Neural cell (in vitro differentiated cells): Measurements from ENCODE around the gene ARL6IP4. TPM values are rescaled to one million over a fixed set of nuclear protein-coding genes. Genes with fewer than 3 reads are reported as not detected.

Source experiments
- H2AFZ ChIP-seq: fragments of 200-600, 300-800 bp; sonication (generic), shearing (Covaris generic); 2 replicates; pipeline ENCODE4 v1.6.0; 2014; ENCODE audit warnings: low read depth, mild to moderate bottlenecking, antibody characterized with exemption, low read length, moderate library complexity
- H3F3A ChIP-seq: fragments of 200-600 bp; shearing (Covaris generic); 2 replicates; pipeline ENCODE4 v1.6.1; 2016; ENCODE audit warnings: mild to moderate bottlenecking, moderate library complexity, mixed read lengths, antibody characterized with exemption, low read length; ENCODE audit not compliant: insufficient read depth, poor library complexity, severe bottlenecking
- H3K27ac ChIP-seq: fragments of 200-600, 300-800 bp; sonication (generic), shearing (Covaris generic); 2 replicates; pipeline ENCODE4 v1.5.1; 2014; ENCODE audit warnings: mild to moderate bottlenecking, low read length, moderate library complexity
- H3K27me3 ChIP-seq: fragments of 300-800, 200-600 bp; sonication (generic), shearing (Covaris generic); 2 replicates; pipeline ENCODE4 v1.6.0; 2014; ENCODE audit warnings: mild to moderate bottlenecking, low read depth, low read length, moderate library complexity; ENCODE audit not compliant: insufficient read depth
- H3K36me3 ChIP-seq: fragments of 300-800, 200-600 bp; sonication (generic), shearing (Covaris generic); 2 replicates; pipeline ENCODE4 v1.5.1; 2014; ENCODE audit warnings: mild to moderate bottlenecking, antibody characterized with exemption, low read length, moderate library complexity; ENCODE audit not compliant: insufficient read depth
- H3K4me2 ChIP-seq: fragments of 300-800, 200-600 bp; sonication (generic), shearing (Covaris generic); 2 replicates; pipeline ENCODE4 v1.6.0; 2014; ENCODE audit warnings: mild to moderate bottlenecking, low read length
- H3K4me3 ChIP-seq: fragments of 300-800, 200-600 bp; sonication (generic), shearing (Covaris generic); 2 replicates; pipeline ENCODE4 v1.5.1; 2014; ENCODE audit warnings: mild to moderate bottlenecking, low read length, moderate library complexity
- H3K79me2 ChIP-seq: fragments of 200-600 bp; shearing (Covaris generic); replicated peaks from 2 replicates; pipeline ENCODE4 v1.6.0; 2014; ENCODE audit warnings: mild to moderate bottlenecking, low read length, moderate library complexity; ENCODE audit not compliant: insufficient read depth
- H3K9ac ChIP-seq: fragments of 300-800, 200-600 bp; sonication (generic), shearing (Covaris generic); 2 replicates; pipeline ENCODE4 v1.6.1; 2016; ENCODE audit warnings: mild to moderate bottlenecking, low read length, mixed read lengths
- H3K9me2 ChIP-seq: fragments of 200-600 bp; shearing (Covaris generic); 2 replicates; pipeline ENCODE4 v1.6.1; 2016; ENCODE audit warnings: mild to moderate bottlenecking, low read length, mixed read lengths; ENCODE audit not compliant: insufficient read depth
- H3K9me3 ChIP-seq: fragments of 200-600, 300-800 bp; sonication (generic), shearing (Covaris generic); 2 replicates; pipeline ENCODE4 v1.6.1; 2016; ENCODE audit warnings: mild to moderate bottlenecking, mixed run types, low read length, moderate library complexity, mixed read lengths
- H4K20me1 ChIP-seq: fragments of 200-600 bp; shearing (Covaris generic); 2 replicates; pipeline ENCODE4 v1.6.1; 2016; ENCODE audit warnings: mild to moderate bottlenecking, mixed run types; ENCODE audit not compliant: insufficient read depth
- EP300 ChIP-seq: fragments of 450-650 bp; conservative IDR thresholded peaks from 2 replicates; pipeline ENCODE4 v1.6.1; 2014; ENCODE audit warnings: antibody characterized with exemption, mild to moderate bottlenecking, moderate library complexity; ENCODE audit not compliant: poor library complexity, severe bottlenecking
- EZH2 ChIP-seq: fragments of 200-600, 300-800 bp; shearing (Covaris generic), sonication (generic); IDR thresholded peaks from 2 replicates; pipeline ENCODE4 v1.6.1; 2014; ENCODE audit warnings: antibody characterized with exemption, low read length, borderline replicate concordance, mild to moderate bottlenecking; ENCODE audit not compliant: insufficient read depth, poor library complexity, severe bottlenecking
- MXI1 ChIP-seq: fragments of 450-650 bp; conservative IDR thresholded peaks from 2 replicates; pipeline ENCODE4 v1.6.1; 2014; ENCODE audit warnings: antibody characterized with exemption, mild to moderate bottlenecking; ENCODE audit not compliant: poor library complexity, severe bottlenecking
- POLR2AphosphoS5 ChIP-seq: IDR thresholded peaks from 2 replicates; pipeline ENCODE4 v1.6.1; 2012
- RAD21 ChIP-seq: fragments of 450-650 bp; conservative IDR thresholded peaks from 2 replicates; pipeline ENCODE4 v1.6.1; 2014; ENCODE audit warnings: antibody characterized with exemption, mild to moderate bottlenecking, moderate library complexity
- SMC3 ChIP-seq: fragments of 450-650 bp; conservative IDR thresholded peaks from 2 replicates; pipeline ENCODE4 v1.6.1; 2014; ENCODE audit warnings: antibody characterized with exemption, mild to moderate bottlenecking, moderate library complexity; ENCODE audit not compliant: poor library complexity
- TAF1 ChIP-seq: IDR thresholded peaks from 2 replicates; pipeline ENCODE4 v1.6.1; 2012; ENCODE audit warnings: low read depth
- polyA plus RNA-seq: library from polyadenylated mRNA; depleted of rRNA; stranded (reverse); fragments of >200 nt; gene quantifications from 2 replicates; pipeline ENCODE4 v1.2.3, GENCODE V29; 2014
- TF ChIP-seq, protein P1 (sequence below): IDR thresholded peaks from 2 replicates; pipeline ENCODE4 v1.6.1; 2012; ENCODE audit warnings: borderline replicate concordance
- TF ChIP-seq, protein P2 (sequence below): fragments of 450-650 bp; IDR thresholded peaks from 2 replicates; pipeline ENCODE4 v1.5.1; 2014; ENCODE audit warnings: antibody characterized with exemption, mild to moderate bottlenecking, moderate library complexity; ENCODE audit not compliant: poor library complexity, severe bottlenecking

The ARL6IP4 gene
- polyA plus RNA-seq, 1 donor from 2014 or later: 190 TPM

DNA sequence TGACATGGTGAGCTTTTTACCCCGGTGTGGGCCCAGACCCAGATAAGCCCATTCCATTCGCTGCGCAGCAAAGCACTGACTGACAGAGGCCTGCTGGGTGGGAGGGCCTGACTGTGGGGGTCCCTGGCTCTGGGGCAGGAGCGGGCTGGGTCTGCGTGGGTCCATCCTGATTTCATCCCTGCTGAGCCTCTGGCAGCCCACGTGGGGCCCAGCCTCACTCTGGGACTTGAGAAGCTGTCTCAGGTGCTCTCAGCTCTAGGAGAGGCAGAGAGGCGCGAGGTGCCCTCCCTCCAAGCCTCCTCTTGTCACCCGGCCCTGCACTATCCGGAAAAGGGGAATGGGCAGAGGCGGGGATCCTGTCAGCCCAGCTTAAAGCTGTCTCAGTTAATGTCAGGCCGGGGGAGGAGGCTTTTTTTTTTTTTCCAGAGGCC lies 15.1 kb upstream of the ARL6IP4 start (continued):
- TF ChIP-seq, protein P1, sequence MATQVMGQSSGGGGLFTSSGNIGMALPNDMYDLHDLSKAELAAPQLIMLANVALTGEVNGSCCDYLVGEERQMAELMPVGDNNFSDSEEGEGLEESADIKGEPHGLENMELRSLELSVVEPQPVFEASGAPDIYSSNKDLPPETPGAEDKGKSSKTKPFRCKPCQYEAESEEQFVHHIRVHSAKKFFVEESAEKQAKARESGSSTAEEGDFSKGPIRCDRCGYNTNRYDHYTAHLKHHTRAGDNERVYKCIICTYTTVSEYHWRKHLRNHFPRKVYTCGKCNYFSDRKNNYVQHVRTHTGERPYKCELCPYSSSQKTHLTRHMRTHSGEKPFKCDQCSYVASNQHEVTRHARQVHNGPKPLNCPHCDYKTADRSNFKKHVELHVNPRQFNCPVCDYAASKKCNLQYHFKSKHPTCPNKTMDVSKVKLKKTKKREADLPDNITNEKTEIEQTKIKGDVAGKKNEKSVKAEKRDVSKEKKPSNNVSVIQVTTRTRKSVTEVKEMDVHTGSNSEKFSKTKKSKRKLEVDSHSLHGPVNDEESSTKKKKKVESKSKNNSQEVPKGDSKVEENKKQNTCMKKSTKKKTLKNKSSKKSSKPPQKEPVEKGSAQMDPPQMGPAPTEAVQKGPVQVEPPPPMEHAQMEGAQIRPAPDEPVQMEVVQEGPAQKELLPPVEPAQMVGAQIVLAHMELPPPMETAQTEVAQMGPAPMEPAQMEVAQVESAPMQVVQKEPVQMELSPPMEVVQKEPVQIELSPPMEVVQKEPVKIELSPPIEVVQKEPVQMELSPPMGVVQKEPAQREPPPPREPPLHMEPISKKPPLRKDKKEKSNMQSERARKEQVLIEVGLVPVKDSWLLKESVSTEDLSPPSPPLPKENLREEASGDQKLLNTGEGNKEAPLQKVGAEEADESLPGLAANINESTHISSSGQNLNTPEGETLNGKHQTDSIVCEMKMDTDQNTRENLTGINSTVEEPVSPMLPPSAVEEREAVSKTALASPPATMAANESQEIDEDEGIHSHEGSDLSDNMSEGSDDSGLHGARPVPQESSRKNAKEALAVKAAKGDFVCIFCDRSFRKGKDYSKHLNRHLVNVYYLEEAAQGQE: no peak

DNA sequence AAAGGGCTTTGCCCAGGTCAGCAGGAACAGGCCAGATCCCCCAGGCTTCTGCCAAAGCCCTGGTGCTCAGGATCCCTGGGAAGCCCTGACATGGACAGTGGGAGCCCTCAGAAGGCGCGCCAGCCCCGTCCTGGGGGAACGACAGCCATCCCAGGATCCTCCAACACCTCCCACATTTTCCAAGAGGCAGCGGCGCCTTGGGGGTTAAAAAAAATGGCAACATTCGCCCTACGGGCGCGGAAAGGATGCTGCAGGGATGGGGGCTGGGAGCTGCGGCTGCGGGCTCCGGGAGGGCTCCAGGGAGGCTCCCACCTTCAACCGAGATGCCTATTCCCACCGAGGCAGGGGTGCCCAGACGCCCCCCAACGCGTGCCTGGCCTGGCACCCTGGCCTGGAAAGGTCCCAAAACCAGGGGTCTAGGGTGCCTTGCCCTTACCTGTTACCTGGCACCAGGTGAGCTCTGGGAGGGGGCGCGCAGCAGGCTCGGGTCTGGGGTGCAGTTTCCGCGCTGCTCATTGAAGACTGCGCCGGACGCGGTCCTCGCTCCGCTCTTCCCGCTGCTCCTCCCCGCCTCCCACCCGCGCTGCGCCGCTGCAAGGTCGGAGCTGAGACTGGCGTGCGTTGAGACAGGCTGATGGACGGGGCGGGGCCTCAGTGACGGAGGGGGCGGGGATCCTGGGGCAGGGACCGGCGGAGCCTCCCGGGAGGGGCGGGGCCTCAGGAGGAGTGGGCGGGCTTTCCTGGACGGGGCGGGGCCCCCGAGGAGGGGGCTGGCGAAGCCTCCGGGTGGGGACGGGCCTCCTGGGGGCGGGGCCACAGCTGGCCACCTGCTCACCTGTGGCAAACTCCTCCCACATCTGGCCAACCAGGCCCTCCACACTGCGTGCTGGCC lies 14.4 kb upstream of the ARL6IP4 start, which contains the start of gene ABCB9:
Gene ABCB9 (minus strand): TSS at position 613 of the 892 bp plus-strand sequence. CDS start 6,228 bp downstream, outside the sequence.
- H3K9me3 ChIP-seq: no peaks in the 10 kb centered on the region
- no peaks in the 10 kb centered on the region for H3K9me2 ChIP-seq
- TF ChIP-seq TAF1: peak; percentile 49
- peak; percentile 57 for TF ChIP-seq RAD21
- TF ChIP-seq, protein P2, sequence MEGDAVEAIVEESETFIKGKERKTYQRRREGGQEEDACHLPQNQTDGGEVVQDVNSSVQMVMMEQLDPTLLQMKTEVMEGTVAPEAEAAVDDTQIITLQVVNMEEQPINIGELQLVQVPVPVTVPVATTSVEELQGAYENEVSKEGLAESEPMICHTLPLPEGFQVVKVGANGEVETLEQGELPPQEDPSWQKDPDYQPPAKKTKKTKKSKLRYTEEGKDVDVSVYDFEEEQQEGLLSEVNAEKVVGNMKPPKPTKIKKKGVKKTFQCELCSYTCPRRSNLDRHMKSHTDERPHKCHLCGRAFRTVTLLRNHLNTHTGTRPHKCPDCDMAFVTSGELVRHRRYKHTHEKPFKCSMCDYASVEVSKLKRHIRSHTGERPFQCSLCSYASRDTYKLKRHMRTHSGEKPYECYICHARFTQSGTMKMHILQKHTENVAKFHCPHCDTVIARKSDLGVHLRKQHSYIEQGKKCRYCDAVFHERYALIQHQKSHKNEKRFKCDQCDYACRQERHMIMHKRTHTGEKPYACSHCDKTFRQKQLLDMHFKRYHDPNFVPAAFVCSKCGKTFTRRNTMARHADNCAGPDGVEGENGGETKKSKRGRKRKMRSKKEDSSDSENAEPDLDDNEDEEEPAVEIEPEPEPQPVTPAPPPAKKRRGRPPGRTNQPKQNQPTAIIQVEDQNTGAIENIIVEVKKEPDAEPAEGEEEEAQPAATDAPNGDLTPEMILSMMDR: peak; percentile 41
- TF ChIP-seq SMC3: peak; percentile 70
- peak; percentile 77 for TF ChIP-seq MXI1
- no peak for TF ChIP-seq EZH2
- peak; percentile 90 for TF ChIP-seq POLR2AphosphoS5
- TF ChIP-seq, protein P1: peak; percentile 52
- peak; percentile 48 for TF ChIP-seq EP300
- H3K27ac ChIP-seq: peak within 1 kb of the TSS; percentile 90
- H3F3A ChIP-seq: no peaks in the 10 kb centered on the region
- H3K9ac ChIP-seq: peak within 1 kb of the TSS; percentile 91
- no peaks in the 10 kb centered on the region for H3K36me3 ChIP-seq
- peak within 1 kb of the TSS; percentile 43 for H2AFZ ChIP-seq
- H3K27me3 ChIP-seq: no peaks in the 10 kb centered on the region
- H3K4me2 ChIP-seq: peak within 1 kb of the TSS; percentile 95
- no peaks in the 10 kb centered on the region for H3K79me2 ChIP-seq
- H4K20me1 ChIP-seq: no peaks in the 10 kb centered on the region
- H3K4me3 ChIP-seq: peak within 1 kb of the TSS; percentile 98
